Measurements from ENCODE around the gene FAM111A. TPM values are rescaled to one million over a fixed set of nuclear protein-coding genes. Genes with fewer than 3 reads are reported as not detected.
"Not testable (repeated sequence)": the region's sequence is repeated elsewhere in the genome, so short reads cannot be mapped to it uniquely, and the experiment has no call there.

FAM111A gene
- total RNA-seq, 1 experiment from 2014 or later: 20.1 TPM

DNA sequence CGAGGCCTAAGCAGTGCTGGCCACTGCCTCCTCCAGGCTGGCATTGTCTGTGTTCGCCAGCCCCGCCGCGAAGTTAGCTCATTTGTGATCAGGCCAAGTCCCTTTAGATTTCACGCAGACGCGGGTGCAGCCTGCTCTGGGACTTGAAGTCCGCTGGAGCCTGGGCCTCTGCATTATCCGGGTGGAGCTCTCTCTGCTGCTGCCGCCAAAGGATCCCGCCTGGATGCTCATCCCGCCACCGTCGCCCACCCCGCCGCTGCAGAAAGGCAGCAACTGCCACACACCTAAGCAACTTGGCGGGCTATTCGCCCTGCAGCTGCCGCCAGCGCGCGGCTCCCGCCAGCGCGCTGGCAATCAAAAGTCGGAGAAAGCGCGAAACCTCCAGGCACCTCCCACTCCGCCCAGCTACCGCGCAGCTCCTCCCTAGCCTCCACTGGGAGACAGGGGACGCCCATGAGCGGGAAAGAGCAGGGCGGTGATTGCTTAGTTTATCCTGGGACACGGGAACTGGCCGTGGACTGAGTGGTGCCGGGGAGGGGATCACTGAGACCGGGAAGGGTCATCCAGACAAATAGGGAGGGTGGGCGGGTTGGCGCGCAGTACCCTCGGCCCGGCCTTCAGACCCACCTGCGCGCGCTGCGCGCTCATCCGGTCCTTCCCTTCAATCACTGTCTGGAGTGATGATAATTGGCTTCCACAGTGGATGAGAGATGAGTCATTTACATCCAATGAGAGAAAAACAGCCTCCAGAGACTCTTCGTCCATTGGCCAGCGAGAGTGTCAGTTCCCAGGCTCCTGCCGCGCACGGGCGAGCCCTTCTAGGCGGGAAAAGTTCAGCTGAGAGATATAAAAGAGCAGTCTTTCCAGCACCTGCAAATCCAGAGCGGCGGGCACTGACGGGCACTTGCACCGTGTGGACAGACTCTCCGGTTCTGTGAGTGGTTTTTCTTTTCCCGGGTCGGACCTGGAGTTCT lies 36.0 kb upstream of the FAM111A start, which contains the start of gene FAM111B:
Gene FAM111B (plus strand): TSS at position 875 of the 974 bp plus-strand sequence. CDS start 2,389 bp downstream, outside the sequence.
- H3K23ac ChIP-seq (ENCODE audit: insufficient read length, low read depth, low read length): no peak within 1 kb of the TSS
- H3K79me2 ChIP-seq (ENCODE audit: insufficient read depth, low read length): no peaks in the 10 kb centered on the region
- WGBS (ENCODE audit: extremely low coverage, insufficient read length, low lambda C conversion rate): no CpG with 5 or more reads among the region's 64 CpGs
- no peak within 1 kb of the TSS for H2BK5ac ChIP-seq (ENCODE audit: insufficient read length, low read length)
- no peak within 1 kb of the TSS for H3K27ac ChIP-seq (ENCODE audit: insufficient read length, low read depth, low read length)
- no peak within 1 kb of the TSS for H3K56ac ChIP-seq (ENCODE audit: insufficient read length, low read depth, low read length)
- H2BK12ac ChIP-seq (ENCODE audit: insufficient read length, low read depth, low read length): no peak within 1 kb of the TSS
- H3K36me3 Mint-ChIP-seq (ENCODE audit: insufficient read depth in 1 of 3, low read depth in 3 of 3): peaks cover 26 to 39% (median 26%) of the 10 kb centered on the region in 3 experiments
- no peak within 1 kb of the TSS for H3K4ac ChIP-seq (ENCODE audit: low read depth, low read length)
- no peak within 1 kb of the TSS for H2BK120ac ChIP-seq (ENCODE audit: low read depth, low read length, poor library complexity, severe bottlenecking)
- no peaks in the 10 kb centered on the region for H3K9me3 ChIP-seq (ENCODE audit: control insufficient read depth, low read depth, low read length)
- no peak within 1 kb of the TSS for H2AK5ac ChIP-seq (ENCODE audit: insufficient read length, low read length)
- no peak within 1 kb of the TSS for H4K91ac ChIP-seq (ENCODE audit: insufficient read length, low read depth, low read length)
- no peaks in the 10 kb centered on the region for H3K79me1 ChIP-seq (ENCODE audit: insufficient read depth, low read depth, low read length, poor library complexity, severe bottlenecking)
- peaks cover 4% of the 10 kb centered on the region; the same call in 1 of the 2 replicates for H3K4me1 ChIP-seq (ENCODE audit: insufficient read depth, low read length)
- peak; percentile 94 for DNase-seq
- H3K27ac Mint-ChIP-seq: peak within 1 kb of the TSS in 2 of 3 experiments; percentile 92 to 95; a peak in 5 of 7 replicates
- H3K4me1 Mint-ChIP-seq: peaks cover 33 to 36% of the 10 kb centered on the region in 2 experiments
- H3K18ac ChIP-seq (ENCODE audit: insufficient read length, low read depth, low read length): peak within 1 kb of the TSS; percentile 90
- no peak within 1 kb of the TSS for H4K5ac ChIP-seq (ENCODE audit: insufficient read length, low read depth, low read length)
- H2BK15ac ChIP-seq (ENCODE audit: low read depth, low read length): no peak within 1 kb of the TSS
- no peaks in the 10 kb centered on the region for H4K20me1 ChIP-seq (ENCODE audit: control insufficient read depth, insufficient read depth, insufficient read length)
- H2AFZ ChIP-seq (ENCODE audit: low read length): no peak within 1 kb of the TSS
- H3K14ac ChIP-seq (ENCODE audit: insufficient read depth, low read length): peak within 1 kb of the TSS; percentile 49; the same call in 1 of the 2 replicates
- peaks cover 7% of the 10 kb centered on the region for H3K23me2 ChIP-seq (ENCODE audit: insufficient read length, low read depth, low read length, poor library complexity, severe bottlenecking)
- H3K4me3 Mint-ChIP-seq: peak within 1 kb of the TSS; percentile 87 to 90
- TF ChIP-seq, protein P1, sequence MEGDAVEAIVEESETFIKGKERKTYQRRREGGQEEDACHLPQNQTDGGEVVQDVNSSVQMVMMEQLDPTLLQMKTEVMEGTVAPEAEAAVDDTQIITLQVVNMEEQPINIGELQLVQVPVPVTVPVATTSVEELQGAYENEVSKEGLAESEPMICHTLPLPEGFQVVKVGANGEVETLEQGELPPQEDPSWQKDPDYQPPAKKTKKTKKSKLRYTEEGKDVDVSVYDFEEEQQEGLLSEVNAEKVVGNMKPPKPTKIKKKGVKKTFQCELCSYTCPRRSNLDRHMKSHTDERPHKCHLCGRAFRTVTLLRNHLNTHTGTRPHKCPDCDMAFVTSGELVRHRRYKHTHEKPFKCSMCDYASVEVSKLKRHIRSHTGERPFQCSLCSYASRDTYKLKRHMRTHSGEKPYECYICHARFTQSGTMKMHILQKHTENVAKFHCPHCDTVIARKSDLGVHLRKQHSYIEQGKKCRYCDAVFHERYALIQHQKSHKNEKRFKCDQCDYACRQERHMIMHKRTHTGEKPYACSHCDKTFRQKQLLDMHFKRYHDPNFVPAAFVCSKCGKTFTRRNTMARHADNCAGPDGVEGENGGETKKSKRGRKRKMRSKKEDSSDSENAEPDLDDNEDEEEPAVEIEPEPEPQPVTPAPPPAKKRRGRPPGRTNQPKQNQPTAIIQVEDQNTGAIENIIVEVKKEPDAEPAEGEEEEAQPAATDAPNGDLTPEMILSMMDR (conservative IDR thresholded peaks at IDR 0.05): no peak
- peaks cover 9 to 12% of the 10 kb centered on the region in 2 experiments; a peak in 4 of 5 replicates for H3K9me3 Mint-ChIP-seq
- no peaks in the 10 kb centered on the region; the same call in 1 of the 2 replicates for H3K27me3 ChIP-seq (ENCODE audit: insufficient read depth, low read length)
- H3T11ph ChIP-seq (ENCODE audit: low read length): no peak within 1 kb of the TSS
- no peak within 1 kb of the TSS for H4K8ac ChIP-seq (replicated peaks; ENCODE audit: insufficient read length, low read depth, low read length)
- H3K4me2 ChIP-seq (ENCODE audit: insufficient read depth, insufficient read length, low read length): peak within 1 kb of the TSS; percentile 74
- H3K9ac ChIP-seq (ENCODE audit: extremely low read depth, insufficient read length, low read length): peak within 1 kb of the TSS; percentile 62
- peaks cover 62% of the 10 kb centered on the region for H3K27me3 Mint-ChIP-seq (ENCODE audit: low read depth)
- H2BK20ac ChIP-seq (ENCODE audit: low read depth, low read length, poor library complexity, severe bottlenecking): no peak within 1 kb of the TSS

DNA sequence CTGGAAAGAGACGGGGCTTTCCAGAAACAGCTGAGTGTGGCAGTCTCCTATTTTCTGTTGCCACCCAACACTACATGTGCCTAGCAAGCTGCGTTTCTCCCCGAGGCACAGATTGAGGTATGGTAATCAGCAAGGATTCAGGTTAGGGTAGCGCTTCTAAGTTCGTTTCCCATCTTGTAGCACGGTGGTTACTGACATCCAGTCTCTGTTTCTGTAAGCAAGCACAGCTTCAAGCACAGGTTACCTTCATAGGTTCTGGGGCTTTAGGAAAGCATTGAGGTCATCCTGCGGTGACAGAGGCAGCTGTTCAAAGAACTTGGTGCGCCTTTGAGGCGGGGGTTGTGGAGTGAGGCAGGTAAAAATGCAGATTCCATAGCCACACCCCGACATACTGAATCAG lies 34.9 kb upstream of the FAM111A start:
- not testable (repeated sequence) for H3K56ac ChIP-seq (ENCODE audit: insufficient read length, low read depth, low read length); H4K5ac ChIP-seq (ENCODE audit: insufficient read length, low read depth, low read length); H3K27me3 ChIP-seq (ENCODE audit: insufficient read depth, low read length); H3T11ph ChIP-seq (ENCODE audit: low read length); H3K4me1 ChIP-seq (ENCODE audit: insufficient read depth, low read length); H3K79me2 ChIP-seq (ENCODE audit: insufficient read depth, low read length); H2BK120ac ChIP-seq (ENCODE audit: low read depth, low read length, poor library complexity, severe bottlenecking); H2AK5ac ChIP-seq (ENCODE audit: insufficient read length, low read length); H2BK15ac ChIP-seq (ENCODE audit: low read depth, low read length); H2BK12ac ChIP-seq (ENCODE audit: insufficient read length, low read depth, low read length); H2BK5ac ChIP-seq (ENCODE audit: insufficient read length, low read length); H4K8ac ChIP-seq (replicated peaks; ENCODE audit: insufficient read length, low read depth, low read length); DNase-seq; H4K91ac ChIP-seq (ENCODE audit: insufficient read length, low read depth, low read length); H3K79me1 ChIP-seq (ENCODE audit: insufficient read depth, low read depth, low read length, poor library complexity, severe bottlenecking); H3K27ac Mint-ChIP-seq; H3K18ac ChIP-seq (ENCODE audit: insufficient read length, low read depth, low read length); H3K23ac ChIP-seq (ENCODE audit: insufficient read length, low read depth, low read length); H3K9me3 ChIP-seq (ENCODE audit: control insufficient read depth, low read depth, low read length); H4K20me1 ChIP-seq (ENCODE audit: control insufficient read depth, insufficient read depth, insufficient read length); H2BK20ac ChIP-seq (ENCODE audit: low read depth, low read length, poor library complexity, severe bottlenecking); H2AFZ ChIP-seq (ENCODE audit: low read length); H3K27ac ChIP-seq (ENCODE audit: insufficient read length, low read depth, low read length); H3K4ac ChIP-seq (ENCODE audit: low read depth, low read length); H3K23me2 ChIP-seq (ENCODE audit: insufficient read length, low read depth, low read length, poor library complexity, severe bottlenecking); H3K14ac ChIP-seq (ENCODE audit: insufficient read depth, low read length)
- Mint-ChIP-seq H3K4me1 (peaks cover 27 to 29% of the 10 kb centered on the region in 2 experiments), H3K36me3 (ENCODE audit: insufficient read depth in 1 of 3, low read depth in 3 of 3) (peaks cover 26 to 44% (median 33%) of the 10 kb centered on the region in 3 experiments), H3K9me3 (peaks cover 9 to 12% of the 10 kb centered on the region in 2 experiments; a peak in 4 of 5 replicates), H3K4me3 (peak overlapping the region; percentile 87 to 90), H3K27me3 (ENCODE audit: low read depth) (peaks cover 55% of the 10 kb centered on the region)
- Histone ChIP-seq H3K9ac (ENCODE audit: extremely low read depth, insufficient read length, low read length) (peak overlapping the region; percentile 2), H3K4me2 (ENCODE audit: insufficient read depth, insufficient read length, low read length) (peak overlapping the region; percentile 74)
- WGBS (ENCODE audit: extremely low coverage, insufficient read length, low lambda C conversion rate): no CpG with 5 or more reads among the region's 10 CpGs
